ENCODE data around the gene ANKRD27. TPM values are rescaled to one million over a fixed set of nuclear protein-coding genes. Genes with fewer than 3 reads are reported as not detected.

Gene ANKRD27
- total RNA-seq, 1 experiment from 2014 or later: 48.5 TPM

DNA sequence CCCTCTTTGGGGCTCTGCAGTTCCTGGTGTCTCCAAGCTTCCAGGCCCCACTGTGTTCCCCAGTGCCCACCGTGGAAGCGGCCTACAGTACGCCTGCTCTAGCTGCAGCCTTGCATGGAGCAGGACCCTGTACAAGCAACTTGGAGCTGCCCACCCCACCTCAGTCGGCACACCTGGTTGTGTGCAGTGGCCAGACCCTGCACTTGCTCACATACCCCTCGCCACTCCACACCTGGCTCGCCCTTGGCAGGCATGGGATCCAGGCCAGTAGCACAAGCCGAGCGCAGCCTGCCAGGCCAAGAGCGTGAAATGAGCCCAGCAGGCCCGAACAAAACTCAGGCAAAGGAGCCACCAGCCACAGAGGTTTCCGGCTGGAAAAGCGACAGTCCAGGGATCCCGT, 36.4 kb downstream of the ANKRD27 start:
- Histone ChIP-seq H3K4me3 (no peak overlapping the region), H3K27me3 (no peaks in the 10 kb centered on the region), H3K36me3 (peaks cover 41% of the 10 kb centered on the region), H3K9me3 (no peaks in the 10 kb centered on the region)
- no peak for DNase-seq

DNA sequence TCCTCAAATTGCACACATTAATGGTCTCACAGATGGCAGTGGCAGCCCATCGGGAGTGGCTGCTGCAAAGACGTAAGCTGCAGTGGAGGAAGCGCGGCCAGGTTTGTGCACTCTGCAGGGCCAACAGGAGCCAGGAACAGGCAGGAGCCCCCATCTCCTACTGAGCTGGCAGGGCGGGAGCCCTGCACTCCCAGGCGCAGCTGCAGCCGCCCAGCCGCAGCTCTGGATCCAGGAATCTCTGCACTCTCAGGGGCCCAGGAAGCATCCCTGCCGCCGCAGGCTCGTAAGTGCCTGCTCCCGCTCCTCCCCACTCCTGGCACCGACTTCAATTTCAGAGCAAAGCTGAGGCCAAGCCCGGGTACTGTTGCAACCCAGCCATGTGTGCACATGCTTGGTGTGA, 37.5 kb downstream of the ANKRD27 start:
- Histone ChIP-seq H3K4me3 (no peak overlapping the region), H3K27me3 (no peaks in the 10 kb centered on the region), H3K9me3 (no peaks in the 10 kb centered on the region), H3K36me3 (peaks cover 44% of the 10 kb centered on the region)
- no peak for DNase-seq

DNA sequence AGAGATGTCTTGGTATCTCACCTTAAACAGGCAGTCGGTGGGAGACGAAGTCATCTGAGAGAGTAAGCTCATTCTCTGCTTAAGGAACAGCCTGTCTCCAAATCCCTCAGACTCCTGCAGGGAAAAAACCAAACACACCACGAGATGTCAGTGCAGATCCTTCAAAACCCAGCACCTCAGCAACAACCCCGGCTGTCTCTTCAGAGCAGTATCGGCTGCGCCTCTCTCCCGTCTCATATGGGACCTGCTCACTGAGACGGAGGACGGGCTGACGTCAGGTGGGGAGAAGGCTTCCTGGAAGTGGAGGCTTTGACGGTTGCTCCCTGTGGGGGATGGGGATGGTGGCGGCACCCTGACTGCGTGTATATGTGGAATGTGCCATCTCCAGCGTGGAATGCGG, 43.6 kb downstream of the ANKRD27 start:
- H3K27me3 ChIP-seq: no peaks in the 10 kb centered on the region
- H3K9me3 ChIP-seq: no peaks in the 10 kb centered on the region
- no peak overlapping the region for H3K4me3 ChIP-seq
- no peak for DNase-seq
- peaks cover 47% of the 10 kb centered on the region for H3K36me3 ChIP-seq

DNA sequence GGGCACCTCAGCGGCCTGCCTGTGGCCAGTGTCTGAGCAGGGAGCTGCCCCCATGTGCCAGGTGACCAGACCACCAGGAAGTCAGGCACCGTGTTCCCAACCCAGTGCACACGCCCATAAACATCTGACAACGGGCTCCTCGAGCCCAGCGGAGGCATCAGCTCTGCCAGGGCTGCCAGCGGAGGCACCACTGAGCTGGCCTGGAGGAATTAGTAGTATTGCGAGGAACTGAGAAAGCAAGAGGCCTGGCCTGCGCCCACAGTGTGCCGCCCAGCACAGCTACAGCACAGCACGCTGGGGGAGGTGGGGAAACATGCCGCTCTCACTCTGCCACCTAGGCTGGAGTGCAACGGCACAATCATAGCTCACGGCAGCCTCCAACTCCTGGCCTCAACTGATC, 44.6 kb downstream of the ANKRD27 start:
- H3K36me3 ChIP-seq: peaks cover 40% of the 10 kb centered on the region
- H3K4me3 ChIP-seq: no peak overlapping the region
- DNase-seq: no peak
- H3K27me3 ChIP-seq: no peaks in the 10 kb centered on the region
- no peaks in the 10 kb centered on the region for H3K9me3 ChIP-seq

DNA sequence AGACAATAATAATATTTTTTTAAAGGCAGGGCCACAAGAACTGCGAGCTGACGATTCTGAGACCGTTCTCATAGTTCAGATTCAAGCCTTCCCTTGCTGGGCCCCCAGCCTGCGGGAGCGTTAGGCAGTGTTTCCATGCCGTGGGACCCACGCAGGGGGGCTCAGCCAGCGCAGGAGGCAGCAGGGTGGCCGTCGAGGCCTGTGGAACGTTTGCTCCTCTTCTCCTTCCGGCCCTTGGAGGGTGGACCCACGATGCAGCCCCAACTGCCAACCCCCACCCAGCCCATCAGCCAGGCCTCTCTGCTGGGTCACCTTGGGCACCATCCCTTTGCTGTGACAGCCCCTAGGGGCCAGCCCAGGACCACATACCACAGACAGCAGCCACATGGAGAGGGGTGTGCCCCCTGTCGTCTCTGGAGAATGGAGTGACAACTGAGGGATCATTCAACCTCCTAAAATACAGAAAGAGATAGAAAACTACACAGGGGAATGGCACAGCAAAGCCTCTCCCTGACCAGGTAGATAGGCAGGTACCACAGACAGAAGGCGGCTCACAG, 47.2 kb downstream of the ANKRD27 start:
- no peaks in the 10 kb centered on the region for H3K9me3 ChIP-seq
- peaks cover 58% of the 10 kb centered on the region for H3K36me3 ChIP-seq
- no peaks in the 10 kb centered on the region for H3K27me3 ChIP-seq
- no peak overlapping the region for H3K4me3 ChIP-seq
- DNase-seq: no peak

DNA sequence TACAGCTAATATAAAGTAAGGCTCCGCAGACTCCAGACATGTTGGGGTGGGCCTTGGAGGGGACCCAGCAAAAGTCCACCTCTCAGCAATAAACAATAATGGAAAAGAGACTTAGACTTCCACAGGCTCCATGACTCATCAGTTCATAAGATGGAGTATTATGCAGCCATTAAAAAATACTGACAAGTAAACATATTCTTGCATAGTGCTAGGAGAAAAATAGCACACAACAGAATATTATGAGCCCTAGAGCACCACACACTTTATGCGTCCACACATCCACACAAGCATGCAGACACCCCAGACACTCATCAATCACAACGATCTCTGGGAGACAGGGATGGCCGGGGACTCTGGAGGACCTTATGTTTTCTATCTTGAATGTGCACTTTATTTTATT, 48.0 kb downstream of the ANKRD27 start:
- Histone ChIP-seq H3K9me3 (no peaks in the 10 kb centered on the region), H3K4me3 (no peak overlapping the region), H3K27me3 (no peaks in the 10 kb centered on the region), H3K36me3 (peaks cover 61% of the 10 kb centered on the region)
- no peak for DNase-seq

DNA sequence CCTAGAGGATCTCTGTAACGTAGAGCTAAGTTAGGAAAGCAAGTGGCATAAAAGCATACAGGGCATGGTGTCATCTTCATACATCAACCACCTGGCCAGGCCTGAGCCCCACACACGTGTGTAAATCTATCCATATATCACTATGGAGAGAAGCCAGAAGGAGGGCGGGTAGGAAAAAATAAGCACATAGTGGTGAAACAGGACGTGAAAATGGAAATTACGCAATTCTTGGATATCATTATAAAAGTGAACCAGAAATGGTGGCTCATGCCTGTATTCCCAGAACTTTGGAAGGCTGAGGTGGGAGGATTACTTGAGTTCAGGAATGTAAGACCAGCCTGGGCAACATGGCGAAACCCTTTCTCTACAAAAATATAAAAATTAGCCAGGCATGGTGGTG, 50.6 kb downstream of the ANKRD27 start:
- DNase-seq: no peak
- H3K4me3 ChIP-seq: no peak overlapping the region
- H3K36me3 ChIP-seq: peaks cover 48% of the 10 kb centered on the region
- H3K27me3 ChIP-seq: no peaks in the 10 kb centered on the region
- no peaks in the 10 kb centered on the region for H3K9me3 ChIP-seq

DNA sequence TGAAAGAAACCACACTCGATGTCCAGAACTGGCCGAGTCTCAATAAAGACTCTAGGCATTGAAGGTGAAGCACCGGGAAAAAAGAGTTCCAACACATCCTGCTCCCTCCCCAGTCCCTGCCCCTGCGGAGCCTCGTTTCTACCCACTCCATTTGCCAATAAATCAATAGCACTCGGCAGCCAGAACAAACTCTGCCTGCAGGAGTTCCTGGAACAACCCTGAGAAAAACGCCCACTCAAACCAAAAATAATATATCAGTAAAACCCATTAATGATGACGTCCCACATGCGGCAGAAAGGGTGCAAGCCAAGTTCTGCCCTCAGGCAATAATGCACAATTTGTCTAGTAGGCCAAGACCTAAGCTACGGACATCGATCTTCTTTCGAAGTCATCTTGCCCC, 53.0 kb downstream of the ANKRD27 start:
- Histone ChIP-seq H3K4me3 (no peak overlapping the region), H3K36me3 (peaks cover 39% of the 10 kb centered on the region), H3K9me3 (no peaks in the 10 kb centered on the region), H3K27me3 (no peaks in the 10 kb centered on the region)
- DNase-seq: no peak

DNA sequence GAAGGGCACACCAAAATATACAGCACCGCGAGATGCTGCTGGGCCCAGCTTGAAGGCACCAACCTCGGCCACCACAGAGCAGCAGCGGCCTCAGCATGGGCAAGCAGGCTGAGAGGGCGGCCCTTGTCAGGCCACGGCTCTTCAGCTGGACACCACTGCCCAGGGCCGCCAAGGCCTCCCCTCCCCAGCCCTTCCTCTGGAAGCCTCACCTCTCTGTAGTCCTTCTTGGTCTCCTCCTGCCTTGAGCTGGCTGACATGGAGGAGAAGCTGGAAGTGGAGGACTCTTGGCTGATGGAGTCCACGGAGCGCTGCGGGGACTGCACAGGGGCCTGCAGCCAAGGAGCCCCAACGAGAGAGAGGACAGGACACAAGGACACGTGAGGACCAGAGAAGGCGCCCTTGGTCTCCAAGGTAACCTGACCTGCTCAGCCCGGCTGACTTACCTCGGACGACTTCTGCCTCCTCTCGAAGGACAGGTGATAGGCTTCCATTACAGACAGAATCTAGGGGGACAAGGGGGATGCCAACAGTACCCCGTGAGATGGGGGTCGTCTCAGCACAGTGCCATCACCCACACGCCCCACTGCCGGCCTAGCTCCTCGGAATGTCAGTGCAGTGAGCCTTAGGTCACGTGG, 55.8 kb downstream of the ANKRD27 start:
- peaks cover 50% of the 10 kb centered on the region for H3K36me3 ChIP-seq

DNA sequence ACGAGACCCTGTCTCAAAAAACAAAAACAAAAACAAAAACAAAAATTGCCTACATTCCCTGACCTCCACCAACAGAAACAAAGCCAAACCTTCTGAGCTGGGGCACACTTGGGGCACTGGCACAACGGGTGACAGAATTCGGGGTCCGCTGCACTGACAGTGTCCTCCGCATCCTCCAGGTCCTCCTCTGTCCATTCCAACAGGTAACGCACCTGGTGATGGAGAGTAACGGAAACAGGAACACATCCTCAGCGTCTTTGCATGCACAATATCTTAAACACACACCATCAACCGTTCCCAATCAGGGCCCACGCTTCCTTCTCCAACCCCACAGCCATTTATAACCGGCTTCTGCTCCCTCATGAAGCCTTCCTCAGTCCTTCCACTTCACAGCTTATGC, 59.4 kb downstream of the ANKRD27 start:
- Histone ChIP-seq H3K4me3 (no peak overlapping the region), H3K36me3 (peaks cover 62% of the 10 kb centered on the region), H3K9me3 (no peaks in the 10 kb centered on the region), H3K27me3 (no peaks in the 10 kb centered on the region)
- no peak for DNase-seq

More for the DNA sequence above, 55.8 kb downstream of the ANKRD27 start:
- Histone ChIP-seq H3K4me3 (no peak overlapping the region), H3K27me3 (no peaks in the 10 kb centered on the region), H3K9me3 (no peaks in the 10 kb centered on the region)
- no peak for DNase-seq

DNA sequence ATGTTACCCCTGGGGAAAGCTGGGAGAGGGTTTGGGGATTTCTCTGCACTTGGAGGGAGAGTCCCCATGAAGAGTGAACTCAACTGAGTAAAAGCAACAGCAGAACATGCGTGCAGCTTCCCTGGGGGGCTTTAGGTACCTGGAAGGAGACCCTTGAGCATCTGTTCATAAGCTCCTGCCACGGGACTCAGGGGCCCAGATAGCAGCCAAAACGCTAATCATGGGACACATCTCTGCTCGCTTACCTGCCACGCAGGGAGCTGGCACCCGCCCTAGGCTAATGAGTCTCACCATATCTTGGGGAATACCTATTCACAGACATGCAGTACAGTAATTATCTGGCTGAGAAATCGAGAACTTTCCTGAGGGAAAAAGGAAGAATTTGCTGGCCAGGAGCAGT, 60.1 kb downstream of the ANKRD27 start:
- Histone ChIP-seq H3K36me3 (peaks cover 62% of the 10 kb centered on the region), H3K4me3 (no peak overlapping the region), H3K9me3 (no peaks in the 10 kb centered on the region), H3K27me3 (no peaks in the 10 kb centered on the region)
- no peak for DNase-seq

DNA sequence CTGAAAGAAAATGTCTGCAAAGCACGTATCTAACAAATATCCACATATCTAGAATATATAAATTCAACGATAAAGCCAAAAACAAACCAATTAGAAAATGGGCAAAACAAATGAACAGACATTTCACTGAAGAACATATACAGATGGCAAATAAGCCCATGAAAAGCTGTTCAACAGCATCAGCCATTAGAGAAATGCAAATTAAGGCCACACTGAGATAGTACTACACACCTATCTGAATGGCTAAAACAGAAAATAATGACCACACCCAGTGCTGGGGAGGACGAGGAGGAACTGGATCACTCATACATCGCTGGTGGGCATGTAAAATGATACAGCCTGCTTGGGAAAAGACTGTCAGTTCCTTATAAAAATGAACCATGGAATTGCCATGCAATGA, 62.0 kb downstream of the ANKRD27 start:
- Histone ChIP-seq H3K36me3 (peaks cover 59% of the 10 kb centered on the region), H3K27me3 (no peaks in the 10 kb centered on the region), H3K4me3 (no peak overlapping the region), H3K9me3 (no peaks in the 10 kb centered on the region)
- no peak for DNase-seq

DNA sequence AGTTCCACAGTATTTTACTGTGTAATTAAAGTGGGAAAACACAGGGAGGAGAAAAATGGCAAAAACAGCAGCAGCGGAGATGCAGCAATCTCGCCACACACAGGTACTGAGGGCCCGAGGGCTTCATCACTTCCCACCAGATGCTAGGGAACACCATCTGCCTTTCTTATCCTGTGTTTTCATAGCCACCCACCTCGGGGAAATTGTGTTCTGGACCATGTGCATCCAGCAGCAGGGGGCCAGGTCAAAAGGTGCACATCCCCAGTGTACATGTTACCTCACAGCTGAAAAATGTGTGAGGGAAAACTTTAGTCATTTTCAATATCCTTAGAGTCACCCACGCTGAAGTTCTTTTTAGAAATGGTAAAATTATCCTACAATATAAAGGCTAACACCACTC, 63.8 kb downstream of the ANKRD27 start:
- no peak for DNase-seq
- H3K9me3 ChIP-seq: no peaks in the 10 kb centered on the region
- H3K4me3 ChIP-seq: no peak overlapping the region
- H3K27me3 ChIP-seq: no peaks in the 10 kb centered on the region
- H3K36me3 ChIP-seq: peaks cover 63% of the 10 kb centered on the region

DNA sequence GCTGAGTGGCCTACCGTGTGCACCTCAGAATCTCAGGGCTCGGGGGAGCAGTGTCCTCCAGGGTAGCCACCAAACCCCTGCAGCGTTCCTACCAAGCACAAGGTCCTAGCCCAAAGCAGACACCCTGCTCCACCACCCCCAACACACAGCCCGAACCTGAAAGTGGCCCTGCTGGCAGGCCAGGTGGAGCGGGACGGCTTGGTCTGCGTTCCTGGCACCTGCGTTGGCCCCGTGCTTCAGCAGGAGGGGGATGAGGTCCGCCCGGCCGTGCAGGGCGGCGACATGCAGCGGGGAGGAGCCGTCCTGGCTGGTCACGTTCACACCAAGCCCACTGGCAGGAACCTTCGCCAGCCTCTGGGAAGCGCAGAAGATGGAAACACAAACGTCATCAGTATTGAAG, 67.5 kb downstream of the ANKRD27 start:
- no peak for DNase-seq
- no peak overlapping the region for H3K4me3 ChIP-seq
- H3K36me3 ChIP-seq: peaks cover 53% of the 10 kb centered on the region
- H3K9me3 ChIP-seq: no peaks in the 10 kb centered on the region
- H3K27me3 ChIP-seq: no peaks in the 10 kb centered on the region

DNA sequence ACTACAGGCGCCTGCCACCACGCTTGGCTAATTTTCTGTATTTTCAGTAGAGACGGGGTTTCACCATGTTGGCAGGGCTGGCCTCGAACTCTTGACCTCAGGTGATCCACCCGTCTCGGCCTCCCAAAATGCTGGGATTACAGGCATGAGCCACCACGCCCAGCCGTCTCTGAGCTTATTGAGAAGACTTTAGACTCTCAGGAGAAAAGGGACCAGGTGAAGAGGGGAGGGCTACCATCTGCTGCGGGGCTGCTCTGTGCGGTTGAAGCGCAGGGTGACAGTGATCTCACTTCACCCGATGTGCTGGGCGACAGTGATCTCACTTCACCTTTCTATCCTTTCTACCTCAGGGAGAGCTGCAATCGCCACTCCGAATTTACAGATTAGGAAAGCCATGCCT, 68.7 kb downstream of the ANKRD27 start:
- Histone ChIP-seq H3K9me3 (no peaks in the 10 kb centered on the region), H3K4me3 (no peak overlapping the region), H3K36me3 (peaks cover 48% of the 10 kb centered on the region), H3K27me3 (no peaks in the 10 kb centered on the region)
- DNase-seq: no peak

DNA sequence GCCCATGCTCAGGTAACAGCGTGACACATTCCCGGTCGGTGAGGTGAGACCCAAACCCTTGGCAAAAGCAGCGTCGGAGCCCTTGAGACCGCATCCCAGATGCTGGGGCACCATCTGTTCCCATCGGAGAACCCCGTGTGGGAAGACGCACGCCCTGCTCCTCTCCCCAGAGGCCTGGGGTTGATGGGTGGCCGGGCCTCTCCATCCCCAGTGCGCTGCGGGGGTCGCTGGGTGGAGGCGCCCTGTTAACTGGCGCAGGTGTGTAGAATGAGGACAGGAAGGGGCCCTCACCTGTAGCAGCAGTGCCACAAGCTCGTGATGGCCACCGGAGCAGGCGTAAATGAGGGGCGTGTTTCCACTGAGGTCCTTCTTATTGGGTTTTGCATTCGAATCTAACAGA, 69.4 kb downstream of the ANKRD27 start:
- H3K4me3 ChIP-seq: no peak overlapping the region
- no peak for DNase-seq
- no peaks in the 10 kb centered on the region for H3K9me3 ChIP-seq
- no peaks in the 10 kb centered on the region for H3K27me3 ChIP-seq
- H3K36me3 ChIP-seq: peaks cover 45% of the 10 kb centered on the region

DNA sequence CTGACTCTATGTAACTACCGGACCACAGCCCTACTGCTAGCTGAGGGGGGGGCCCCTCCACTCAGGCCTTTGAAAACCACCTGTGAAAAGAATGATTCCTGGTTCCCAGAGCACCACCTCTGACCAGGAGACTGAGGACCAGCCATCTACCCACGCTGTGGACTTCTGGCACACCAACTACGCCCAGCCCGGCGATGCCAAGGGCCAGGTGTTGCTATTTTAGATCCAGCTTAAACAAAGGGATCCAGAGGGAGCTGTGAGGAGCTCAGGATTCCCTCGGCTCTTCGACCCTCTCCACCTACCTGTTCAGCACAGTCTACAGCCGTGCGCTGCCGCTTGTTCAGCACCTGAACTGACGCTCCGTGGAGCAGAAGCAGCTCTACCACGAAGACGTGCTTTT, 71.0 kb downstream of the ANKRD27 start:
- no peaks in the 10 kb centered on the region for H3K27me3 ChIP-seq
- DNase-seq: no peak
- no peak overlapping the region for H3K4me3 ChIP-seq
- no peaks in the 10 kb centered on the region for H3K9me3 ChIP-seq
- peaks cover 49% of the 10 kb centered on the region for H3K36me3 ChIP-seq

DNA sequence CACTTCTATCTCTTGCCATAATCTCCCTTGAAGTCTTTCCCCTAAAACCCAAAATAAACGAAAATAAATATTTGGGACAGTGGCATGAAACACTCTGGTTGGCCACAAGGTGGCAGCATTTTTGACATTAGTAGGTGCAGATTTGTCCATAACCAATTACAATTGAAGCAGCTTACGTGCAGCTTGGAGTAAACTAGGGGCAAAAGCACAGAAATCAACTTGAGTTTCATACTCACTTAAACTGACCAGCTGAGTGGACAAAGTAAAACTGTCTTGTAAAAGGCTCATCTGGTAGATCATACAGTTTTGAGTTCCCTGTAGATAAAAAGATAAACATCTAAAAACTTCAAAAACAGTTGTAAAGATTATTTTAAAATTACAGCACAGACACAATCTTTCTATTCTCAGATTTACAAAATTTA, 75.2 kb downstream of the ANKRD27 start:
- no peak overlapping the region for H3K4me3 ChIP-seq
- peak; percentile 20 for DNase-seq
- H3K36me3 ChIP-seq: peaks cover 67% of the 10 kb centered on the region
- no peaks in the 10 kb centered on the region for H3K9me3 ChIP-seq
- no peaks in the 10 kb centered on the region for H3K27me3 ChIP-seq
